Measurements from ENCODE around the gene FRAT2.
"Not testable (repeated sequence)": the region's sequence is repeated elsewhere in the genome, so short reads cannot be mapped to it uniquely, and the experiment has no call there.

The FRAT2 gene

GRCh38 chr10:97356318-97356914 is 21.9 kb upstream of the FRAT2 start:
- DNase-seq = peak; percentile 10

- no peak for DNase-seq
These were observed 21.0 kb upstream of the FRAT2 start for GRCh38 chr10:97355571-97355975.

GRCh38 chr10:97353945-97354344 is 19.4 kb upstream of the FRAT2 start:
- DNase-seq = no peak

GRCh38 chr10:97349752-97350513 is 15.4 kb upstream of the FRAT2 start:
- no peak for DNase-seq

- no peak for DNase-seq
These were observed 12.8 kb upstream of the FRAT2 start for GRCh38 chr10:97347317-97347716.

GRCh38 chr10:97343664-97344063 is 9.1 kb upstream of the FRAT2 start:
- DNase-seq = not testable (repeated sequence)

GRCh38 chr10:97341416-97341815 is 6.9 kb upstream of the FRAT2 start:
- no peak for DNase-seq

GRCh38 chr10:97338041-97338440 is 3.5 kb upstream of the FRAT2 start:
- no peak for DNase-seq

- no peak for DNase-seq
These were observed 2.7 kb upstream of the FRAT2 start for GRCh38 chr10:97336942-97337831.

- no peak for DNase-seq
These were observed 1.9 kb upstream of the FRAT2 start for GRCh38 chr10:97336446-97336845.

- DNase-seq = no peak
These were observed 1.5 kb upstream of the FRAT2 start for GRCh38 chr10:97336006-97336405.

GRCh38 chr10:97335188-97335619 is 675 bp upstream of the FRAT2 start:
- peak; percentile 8 for DNase-seq

- DNase-seq = peak; percentile 44
These were observed 744 bp downstream of the FRAT2 start for GRCh38 chr10:97333601-97334369.

GRCh38 chr10:97333351-97333600 is 1.3 kb downstream of the FRAT2 start:
- DNase-seq = no peak

- DNase-seq = peak; percentile 15
These were observed 1.8 kb downstream of the FRAT2 start for GRCh38 chr10:97332591-97333350.

GRCh38 chr10:97331153-97331703 is 3.3 kb downstream of the FRAT2 start:
- no peak for DNase-seq

- no peak for DNase-seq
These were observed 4.8 kb downstream of the FRAT2 start for GRCh38 chr10:97329766-97330165.

- DNase-seq = peak; percentile 65
These were observed 5.7 kb downstream of the FRAT2 start for GRCh38 chr10:97328646-97329453.

- peak; percentile 60 for DNase-seq
These were observed 6.9 kb downstream of the FRAT2 start for GRCh38 chr10:97327348-97328294.

- no peak for DNase-seq
These were observed 8.8 kb downstream of the FRAT2 start for GRCh38 chr10:97325754-97326153.

All from activated CD4-positive, alpha-beta T cell treated with anti-CD3 and anti-CD28 coated beads, Interleukin-10, Interleukin-2, amounts not matched to agents 100 ng/mL and 50 ng/mL, durations not matched to agents 16 hours and 8 hours (primary cell).